GM23338 (cell line): Measurements from ENCODE around the gene SNRPD2.

Source experiments
- CREB1 ChIP-seq: fragments of 250-450 bp; sonication (Bioruptor Pico); IDR thresholded peaks from 2 replicates; pipeline ENCODE4 v1.5.0; 2020; ENCODE audit warnings: low read depth, mild to moderate bottlenecking, moderate library complexity
- EZH2phosphoT487 ChIP-seq: fragments of 200-600 bp; sonication (generic); IDR thresholded peaks from one replicate; pipeline ENCODE4 v1.8.1; 2018; ENCODE audit warnings: antibody characterized with exemption; ENCODE audit not compliant: unreplicated experiment
- TF ChIP-seq, protein P1 (sequence below), 2 experiments: fragments of 200-600 bp in 1 of 2; sonication (generic) in 1 of 2; conservative IDR thresholded peaks; 2 replicates each; pipeline versions ENCODE4 v1.5.1 to v1.6.1; 2016 to 2017; ENCODE audit warnings: antibody characterized with exemption in 2 of 2, low read depth in 2 of 2, mild to moderate bottlenecking in 2 of 2, moderate library complexity in 1 of 2

DNA sequence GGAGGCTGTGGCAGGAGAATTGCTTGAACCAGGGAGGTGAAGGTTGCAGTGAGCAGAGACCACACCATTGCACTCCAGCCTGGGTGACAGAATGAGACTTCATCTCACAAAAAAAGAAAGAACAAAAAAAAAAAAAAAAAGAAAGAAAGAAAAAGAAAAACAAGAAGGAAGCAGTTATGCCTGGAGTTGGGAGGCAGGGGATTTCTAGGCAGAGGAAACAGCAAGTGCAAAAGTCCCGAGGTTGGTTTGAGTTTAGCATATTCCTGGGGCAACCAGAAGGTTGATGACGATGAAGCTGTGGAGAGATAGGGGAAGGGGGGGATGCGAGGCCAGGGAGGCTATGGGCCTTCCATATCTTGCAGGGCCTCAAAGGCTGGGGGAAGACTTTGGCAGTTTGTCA is 41.0 kb downstream of the SNRPD2 start:
- TF ChIP-seq, protein P1, sequence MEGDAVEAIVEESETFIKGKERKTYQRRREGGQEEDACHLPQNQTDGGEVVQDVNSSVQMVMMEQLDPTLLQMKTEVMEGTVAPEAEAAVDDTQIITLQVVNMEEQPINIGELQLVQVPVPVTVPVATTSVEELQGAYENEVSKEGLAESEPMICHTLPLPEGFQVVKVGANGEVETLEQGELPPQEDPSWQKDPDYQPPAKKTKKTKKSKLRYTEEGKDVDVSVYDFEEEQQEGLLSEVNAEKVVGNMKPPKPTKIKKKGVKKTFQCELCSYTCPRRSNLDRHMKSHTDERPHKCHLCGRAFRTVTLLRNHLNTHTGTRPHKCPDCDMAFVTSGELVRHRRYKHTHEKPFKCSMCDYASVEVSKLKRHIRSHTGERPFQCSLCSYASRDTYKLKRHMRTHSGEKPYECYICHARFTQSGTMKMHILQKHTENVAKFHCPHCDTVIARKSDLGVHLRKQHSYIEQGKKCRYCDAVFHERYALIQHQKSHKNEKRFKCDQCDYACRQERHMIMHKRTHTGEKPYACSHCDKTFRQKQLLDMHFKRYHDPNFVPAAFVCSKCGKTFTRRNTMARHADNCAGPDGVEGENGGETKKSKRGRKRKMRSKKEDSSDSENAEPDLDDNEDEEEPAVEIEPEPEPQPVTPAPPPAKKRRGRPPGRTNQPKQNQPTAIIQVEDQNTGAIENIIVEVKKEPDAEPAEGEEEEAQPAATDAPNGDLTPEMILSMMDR (conservative IDR thresholded peaks at IDR 0.05; ENCODE audit: low read depth in 2 of 2) = no peak
- no peak for TF ChIP-seq EZH2phosphoT487
- TF ChIP-seq CREB1 (CRISPR knock-in tag) = no peak
